Neural cell (in vitro differentiated cells): ENCODE data around the gene TPH2. TPM values are rescaled to one million over a fixed set of nuclear protein-coding genes. Genes with fewer than 3 reads are reported as not detected.

Source experiments
- H2AFZ ChIP-seq: fragments of 200-600, 300-800 bp; sonication (generic), shearing (Covaris generic); 2 replicates; pipeline ENCODE4 v1.6.0; 2014; ENCODE audit warnings: low read depth, mild to moderate bottlenecking, antibody characterized with exemption, low read length, moderate library complexity
- H3F3A ChIP-seq: fragments of 200-600 bp; shearing (Covaris generic); 2 replicates; pipeline ENCODE4 v1.6.1; 2016; ENCODE audit warnings: mild to moderate bottlenecking, moderate library complexity, mixed read lengths, antibody characterized with exemption, low read length; ENCODE audit not compliant: insufficient read depth, poor library complexity, severe bottlenecking
- H3K27ac ChIP-seq: fragments of 200-600, 300-800 bp; sonication (generic), shearing (Covaris generic); 2 replicates; pipeline ENCODE4 v1.5.1; 2014; ENCODE audit warnings: mild to moderate bottlenecking, low read length, moderate library complexity
- H3K27me3 ChIP-seq: fragments of 300-800, 200-600 bp; sonication (generic), shearing (Covaris generic); 2 replicates; pipeline ENCODE4 v1.6.0; 2014; ENCODE audit warnings: mild to moderate bottlenecking, low read depth, low read length, moderate library complexity; ENCODE audit not compliant: insufficient read depth
- H3K36me3 ChIP-seq: fragments of 300-800, 200-600 bp; sonication (generic), shearing (Covaris generic); 2 replicates; pipeline ENCODE4 v1.5.1; 2014; ENCODE audit warnings: mild to moderate bottlenecking, antibody characterized with exemption, low read length, moderate library complexity; ENCODE audit not compliant: insufficient read depth
- H3K4me2 ChIP-seq: fragments of 300-800, 200-600 bp; sonication (generic), shearing (Covaris generic); 2 replicates; pipeline ENCODE4 v1.6.0; 2014; ENCODE audit warnings: mild to moderate bottlenecking, low read length
- H3K4me3 ChIP-seq: fragments of 300-800, 200-600 bp; sonication (generic), shearing (Covaris generic); 2 replicates; pipeline ENCODE4 v1.5.1; 2014; ENCODE audit warnings: mild to moderate bottlenecking, low read length, moderate library complexity
- H3K79me2 ChIP-seq: fragments of 200-600 bp; shearing (Covaris generic); replicated peaks from 2 replicates; pipeline ENCODE4 v1.6.0; 2014; ENCODE audit warnings: mild to moderate bottlenecking, low read length, moderate library complexity; ENCODE audit not compliant: insufficient read depth
- H3K9ac ChIP-seq: fragments of 300-800, 200-600 bp; sonication (generic), shearing (Covaris generic); 2 replicates; pipeline ENCODE4 v1.6.1; 2016; ENCODE audit warnings: mild to moderate bottlenecking, low read length, mixed read lengths
- H3K9me2 ChIP-seq: fragments of 200-600 bp; shearing (Covaris generic); 2 replicates; pipeline ENCODE4 v1.6.1; 2016; ENCODE audit warnings: mild to moderate bottlenecking, low read length, mixed read lengths; ENCODE audit not compliant: insufficient read depth
- H3K9me3 ChIP-seq: fragments of 200-600, 300-800 bp; sonication (generic), shearing (Covaris generic); 2 replicates; pipeline ENCODE4 v1.6.1; 2016; ENCODE audit warnings: mild to moderate bottlenecking, mixed run types, low read length, moderate library complexity, mixed read lengths
- H4K20me1 ChIP-seq: fragments of 200-600 bp; shearing (Covaris generic); 2 replicates; pipeline ENCODE4 v1.6.1; 2016; ENCODE audit warnings: mild to moderate bottlenecking, mixed run types; ENCODE audit not compliant: insufficient read depth
- EP300 ChIP-seq: fragments of 450-650 bp; conservative IDR thresholded peaks from 2 replicates; pipeline ENCODE4 v1.6.1; 2014; ENCODE audit warnings: antibody characterized with exemption, mild to moderate bottlenecking, moderate library complexity; ENCODE audit not compliant: poor library complexity, severe bottlenecking
- EZH2 ChIP-seq: fragments of 200-600, 300-800 bp; shearing (Covaris generic), sonication (generic); IDR thresholded peaks from 2 replicates; pipeline ENCODE4 v1.6.1; 2014; ENCODE audit warnings: antibody characterized with exemption, low read length, borderline replicate concordance, mild to moderate bottlenecking; ENCODE audit not compliant: insufficient read depth, poor library complexity, severe bottlenecking
- MXI1 ChIP-seq: fragments of 450-650 bp; conservative IDR thresholded peaks from 2 replicates; pipeline ENCODE4 v1.6.1; 2014; ENCODE audit warnings: antibody characterized with exemption, mild to moderate bottlenecking; ENCODE audit not compliant: poor library complexity, severe bottlenecking
- POLR2AphosphoS5 ChIP-seq: IDR thresholded peaks from 2 replicates; pipeline ENCODE4 v1.6.1; 2012
- RAD21 ChIP-seq: fragments of 450-650 bp; conservative IDR thresholded peaks from 2 replicates; pipeline ENCODE4 v1.6.1; 2014; ENCODE audit warnings: antibody characterized with exemption, mild to moderate bottlenecking, moderate library complexity
- SMC3 ChIP-seq: fragments of 450-650 bp; conservative IDR thresholded peaks from 2 replicates; pipeline ENCODE4 v1.6.1; 2014; ENCODE audit warnings: antibody characterized with exemption, mild to moderate bottlenecking, moderate library complexity; ENCODE audit not compliant: poor library complexity
- TAF1 ChIP-seq: IDR thresholded peaks from 2 replicates; pipeline ENCODE4 v1.6.1; 2012; ENCODE audit warnings: low read depth
- polyA plus RNA-seq: library from polyadenylated mRNA; depleted of rRNA; stranded (reverse); fragments of >200 nt; gene quantifications from 2 replicates; pipeline ENCODE4 v1.2.3, GENCODE V29; 2014
- TF ChIP-seq, protein P1 (sequence below): fragments of 450-650 bp; IDR thresholded peaks from 2 replicates; pipeline ENCODE4 v1.5.1; 2014; ENCODE audit warnings: antibody characterized with exemption, mild to moderate bottlenecking, moderate library complexity; ENCODE audit not compliant: poor library complexity, severe bottlenecking
- TF ChIP-seq, protein P2 (sequence below): IDR thresholded peaks from 2 replicates; pipeline ENCODE4 v1.6.1; 2012; ENCODE audit warnings: borderline replicate concordance

Gene TPH2
- polyA plus RNA-seq, 1 donor from 2014 or later: 0.33 TPM

DNA sequence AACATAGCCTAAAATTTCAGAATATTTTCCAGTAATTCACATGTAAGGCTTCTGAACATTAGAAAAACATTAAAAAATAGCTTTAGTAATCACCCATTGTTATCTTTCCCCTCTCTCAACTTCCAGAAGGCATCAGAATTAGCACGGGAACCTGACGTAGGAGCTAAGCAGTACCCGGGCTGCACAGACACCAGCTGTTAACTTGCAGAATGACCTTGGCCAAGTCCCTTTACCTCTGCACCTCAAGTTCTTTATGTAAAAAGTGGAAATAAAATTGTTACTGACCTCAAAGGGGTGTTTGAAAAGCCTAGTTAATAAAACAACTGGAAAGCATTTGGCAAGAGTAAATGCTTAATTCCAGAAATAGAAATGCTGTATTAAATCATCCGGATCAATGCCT is 7.2 kb downstream of the TPH2 start:
- no peak overlapping the region for H3K4me3 ChIP-seq
- no peak overlapping the region for H3K9ac ChIP-seq
- no peak overlapping the region for H3K27ac ChIP-seq
- no peaks in the 10 kb centered on the region for H3K79me2 ChIP-seq
- no peaks in the 10 kb centered on the region for H3K9me3 ChIP-seq
- no peak overlapping the region for H3K4me2 ChIP-seq
- H3K9me2 ChIP-seq: no peaks in the 10 kb centered on the region
- no peaks in the 10 kb centered on the region for H3K27me3 ChIP-seq
- TF ChIP-seq RAD21 (no peak), MXI1 (no peak)
- TF ChIP-seq, protein P1, sequence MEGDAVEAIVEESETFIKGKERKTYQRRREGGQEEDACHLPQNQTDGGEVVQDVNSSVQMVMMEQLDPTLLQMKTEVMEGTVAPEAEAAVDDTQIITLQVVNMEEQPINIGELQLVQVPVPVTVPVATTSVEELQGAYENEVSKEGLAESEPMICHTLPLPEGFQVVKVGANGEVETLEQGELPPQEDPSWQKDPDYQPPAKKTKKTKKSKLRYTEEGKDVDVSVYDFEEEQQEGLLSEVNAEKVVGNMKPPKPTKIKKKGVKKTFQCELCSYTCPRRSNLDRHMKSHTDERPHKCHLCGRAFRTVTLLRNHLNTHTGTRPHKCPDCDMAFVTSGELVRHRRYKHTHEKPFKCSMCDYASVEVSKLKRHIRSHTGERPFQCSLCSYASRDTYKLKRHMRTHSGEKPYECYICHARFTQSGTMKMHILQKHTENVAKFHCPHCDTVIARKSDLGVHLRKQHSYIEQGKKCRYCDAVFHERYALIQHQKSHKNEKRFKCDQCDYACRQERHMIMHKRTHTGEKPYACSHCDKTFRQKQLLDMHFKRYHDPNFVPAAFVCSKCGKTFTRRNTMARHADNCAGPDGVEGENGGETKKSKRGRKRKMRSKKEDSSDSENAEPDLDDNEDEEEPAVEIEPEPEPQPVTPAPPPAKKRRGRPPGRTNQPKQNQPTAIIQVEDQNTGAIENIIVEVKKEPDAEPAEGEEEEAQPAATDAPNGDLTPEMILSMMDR: no peak
- H2AFZ ChIP-seq: no peak overlapping the region
- no peaks in the 10 kb centered on the region for H3K36me3 ChIP-seq
- H4K20me1 ChIP-seq: no peaks in the 10 kb centered on the region
- no peaks in the 10 kb centered on the region for H3F3A ChIP-seq

DNA sequence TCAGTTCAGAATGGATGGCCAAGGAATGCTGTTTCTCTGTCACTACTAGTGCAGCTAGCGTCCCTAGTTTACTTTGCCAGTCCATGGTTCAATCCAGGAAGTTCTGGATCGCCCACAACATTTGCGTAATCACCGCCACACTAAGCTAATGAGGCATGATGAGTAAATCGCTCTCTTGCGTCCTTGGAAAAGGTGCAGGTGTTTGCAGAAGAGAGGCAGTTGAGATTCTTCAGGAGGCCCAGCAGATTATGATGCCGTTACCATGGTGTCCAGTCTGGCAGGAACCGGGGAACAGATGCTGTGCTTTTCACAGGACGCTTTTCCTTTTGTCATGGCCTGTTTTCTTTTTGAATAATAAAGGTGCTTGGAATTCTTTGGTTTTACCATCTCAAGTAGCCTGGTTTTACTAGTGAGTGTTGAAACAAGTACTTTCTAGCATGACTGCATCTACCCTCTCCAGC is 9.0 kb downstream of the TPH2 start:
- H3K9ac ChIP-seq: no peak overlapping the region
- peak overlapping the region; percentile 8 for H2AFZ ChIP-seq
- no peaks in the 10 kb centered on the region for H3K79me2 ChIP-seq
- H3K4me3 ChIP-seq: peak overlapping the region; percentile 39
- TF ChIP-seq, protein P2, sequence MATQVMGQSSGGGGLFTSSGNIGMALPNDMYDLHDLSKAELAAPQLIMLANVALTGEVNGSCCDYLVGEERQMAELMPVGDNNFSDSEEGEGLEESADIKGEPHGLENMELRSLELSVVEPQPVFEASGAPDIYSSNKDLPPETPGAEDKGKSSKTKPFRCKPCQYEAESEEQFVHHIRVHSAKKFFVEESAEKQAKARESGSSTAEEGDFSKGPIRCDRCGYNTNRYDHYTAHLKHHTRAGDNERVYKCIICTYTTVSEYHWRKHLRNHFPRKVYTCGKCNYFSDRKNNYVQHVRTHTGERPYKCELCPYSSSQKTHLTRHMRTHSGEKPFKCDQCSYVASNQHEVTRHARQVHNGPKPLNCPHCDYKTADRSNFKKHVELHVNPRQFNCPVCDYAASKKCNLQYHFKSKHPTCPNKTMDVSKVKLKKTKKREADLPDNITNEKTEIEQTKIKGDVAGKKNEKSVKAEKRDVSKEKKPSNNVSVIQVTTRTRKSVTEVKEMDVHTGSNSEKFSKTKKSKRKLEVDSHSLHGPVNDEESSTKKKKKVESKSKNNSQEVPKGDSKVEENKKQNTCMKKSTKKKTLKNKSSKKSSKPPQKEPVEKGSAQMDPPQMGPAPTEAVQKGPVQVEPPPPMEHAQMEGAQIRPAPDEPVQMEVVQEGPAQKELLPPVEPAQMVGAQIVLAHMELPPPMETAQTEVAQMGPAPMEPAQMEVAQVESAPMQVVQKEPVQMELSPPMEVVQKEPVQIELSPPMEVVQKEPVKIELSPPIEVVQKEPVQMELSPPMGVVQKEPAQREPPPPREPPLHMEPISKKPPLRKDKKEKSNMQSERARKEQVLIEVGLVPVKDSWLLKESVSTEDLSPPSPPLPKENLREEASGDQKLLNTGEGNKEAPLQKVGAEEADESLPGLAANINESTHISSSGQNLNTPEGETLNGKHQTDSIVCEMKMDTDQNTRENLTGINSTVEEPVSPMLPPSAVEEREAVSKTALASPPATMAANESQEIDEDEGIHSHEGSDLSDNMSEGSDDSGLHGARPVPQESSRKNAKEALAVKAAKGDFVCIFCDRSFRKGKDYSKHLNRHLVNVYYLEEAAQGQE: no peak
- TF ChIP-seq EZH2 (no peak), EP300 (no peak), TAF1 (no peak), POLR2AphosphoS5 (no peak), MXI1 (no peak), SMC3 (no peak), RAD21 (no peak)
- TF ChIP-seq, protein P1: no peak
- H3K27ac ChIP-seq: no peak overlapping the region
- H3K36me3 ChIP-seq: no peaks in the 10 kb centered on the region
- H3K9me3 ChIP-seq: no peaks in the 10 kb centered on the region
- no peaks in the 10 kb centered on the region for H3K9me2 ChIP-seq
- H3K4me2 ChIP-seq: no peak overlapping the region
- no peaks in the 10 kb centered on the region for H4K20me1 ChIP-seq
- H3K27me3 ChIP-seq: no peaks in the 10 kb centered on the region
- no peaks in the 10 kb centered on the region for H3F3A ChIP-seq
